GM21717 (cell line): ENCODE measurements around the gene PID1.

ENCODE experiments used
- ATAC-seq: cut with Tn5 transposase; IDR thresholded peaks from one replicate; pipeline ENCODE4 v1.9.1; 2021; ENCODE audit warnings: mild to moderate bottlenecking, moderate library complexity; ENCODE audit not compliant: unreplicated experiment

Gene PID1

GRCh38 chr2:229270551-229271410 lies at the start of gene PID1:
TSS of gene PID1 (minus strand) at chr2:229271287. CDS start at chr2:229271043, 244 bp downstream.
- ATAC-seq, result no peak

DNA sequence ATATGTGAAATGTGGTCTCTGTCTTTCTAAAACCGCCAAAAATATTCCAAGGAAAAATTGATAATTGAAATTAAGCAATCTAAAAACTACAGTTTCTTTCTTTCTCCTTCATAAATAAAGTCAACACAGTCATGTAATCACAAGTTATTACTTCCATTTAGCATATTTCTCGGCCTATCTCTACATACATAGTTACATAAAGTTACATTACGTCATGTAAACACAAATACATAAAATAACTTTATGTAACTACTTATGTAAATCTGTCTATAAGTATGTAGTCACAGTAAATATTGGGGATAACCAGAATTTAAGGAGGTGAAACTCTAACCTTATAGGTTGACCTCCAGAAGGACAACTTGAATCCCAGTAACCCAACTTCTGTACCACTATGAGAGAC lies 48.5 kb upstream of the PID1 start:
- no peak for ATAC-seq

DNA sequence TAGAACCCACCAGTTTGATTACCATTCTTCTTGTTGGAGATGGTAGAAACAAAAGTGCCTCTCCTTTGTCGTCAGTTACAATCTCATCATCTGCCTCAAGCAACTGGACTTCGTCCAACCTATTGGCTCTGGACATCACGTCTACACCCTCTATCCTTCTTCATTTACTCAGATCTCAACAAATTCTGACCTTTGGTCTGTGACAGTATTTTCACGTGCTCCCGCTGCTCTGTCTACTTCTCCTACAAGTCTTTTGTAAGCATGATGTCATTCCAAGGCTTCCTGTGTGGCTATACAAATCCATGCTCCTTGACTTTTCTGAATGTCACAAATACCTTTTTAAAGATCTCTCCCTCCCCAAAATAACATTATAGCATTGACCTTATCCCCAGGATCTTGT lies 43.0 kb upstream of the PID1 start:
- ATAC-seq, result no peak

- ATAC-seq, result no peak
These were observed 42.5 kb upstream of the PID1 start for GRCh38 chr2:229313591-229313990.

- no peak for ATAC-seq
These were observed 30.1 kb upstream of the PID1 start for GRCh38 chr2:229301237-229301636.

DNA sequence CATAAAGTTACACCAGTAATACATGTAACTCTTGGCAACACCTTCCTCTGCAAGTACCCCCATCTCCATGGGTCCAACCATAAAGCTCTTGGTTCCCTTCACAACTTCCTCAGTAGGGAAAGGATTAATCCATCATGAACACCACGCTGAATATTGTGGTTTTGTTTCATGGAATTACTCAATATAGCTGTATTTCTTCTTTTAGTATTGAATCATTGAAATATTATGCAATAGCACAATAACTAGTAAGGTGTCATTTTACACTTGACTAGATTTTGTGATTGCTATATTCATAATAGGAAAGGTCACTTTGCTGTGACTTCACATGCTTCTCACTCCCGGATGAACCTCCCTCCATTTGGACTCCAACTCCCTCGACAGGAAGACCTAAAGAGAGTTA lies 29.7 kb upstream of the PID1 start:
- ATAC-seq, result no peak

- no peak for ATAC-seq
These were observed 29.3 kb upstream of the PID1 start for GRCh38 chr2:229300371-229300770.

DNA sequence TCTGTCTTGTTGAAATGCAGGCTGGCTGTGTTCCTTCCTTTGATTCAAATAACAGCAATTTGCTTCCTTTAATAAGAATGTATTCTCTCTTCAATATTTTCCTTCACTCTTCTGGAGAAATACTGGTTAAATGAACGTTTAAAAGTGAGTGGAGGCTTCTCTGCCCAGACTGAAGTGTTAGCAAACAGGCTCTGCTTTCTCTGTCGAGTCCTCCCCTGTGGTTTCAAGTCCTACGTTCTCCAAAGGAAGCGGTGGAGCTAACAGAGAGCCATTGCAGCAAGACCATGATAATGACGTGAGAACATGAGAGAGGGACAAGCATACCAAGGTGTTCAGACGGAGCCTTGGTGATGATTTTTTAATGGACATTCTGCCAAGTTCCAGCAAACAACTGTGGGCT lies 26.2 kb upstream of the PID1 start:
- no peak for ATAC-seq

DNA sequence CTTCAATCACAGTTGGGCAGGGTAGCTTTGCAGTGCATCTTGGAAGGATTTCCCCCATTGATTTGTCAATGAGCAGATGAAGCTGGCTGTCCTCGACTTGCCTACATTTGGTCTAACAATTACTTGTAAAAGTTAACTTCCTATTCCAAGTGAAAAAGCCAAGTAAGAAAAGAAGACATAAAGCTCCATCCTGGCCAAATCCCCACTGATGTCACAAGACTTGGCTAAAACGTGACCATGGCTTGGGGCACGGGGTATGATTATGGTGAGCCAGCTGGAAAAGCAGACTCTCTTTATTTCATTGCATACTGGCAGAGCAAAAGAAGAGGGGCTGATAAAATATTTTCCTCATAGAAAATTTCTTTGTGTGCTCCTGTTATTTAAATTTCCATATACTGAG lies 25.4 kb upstream of the PID1 start:
- ATAC-seq, result no peak

DNA sequence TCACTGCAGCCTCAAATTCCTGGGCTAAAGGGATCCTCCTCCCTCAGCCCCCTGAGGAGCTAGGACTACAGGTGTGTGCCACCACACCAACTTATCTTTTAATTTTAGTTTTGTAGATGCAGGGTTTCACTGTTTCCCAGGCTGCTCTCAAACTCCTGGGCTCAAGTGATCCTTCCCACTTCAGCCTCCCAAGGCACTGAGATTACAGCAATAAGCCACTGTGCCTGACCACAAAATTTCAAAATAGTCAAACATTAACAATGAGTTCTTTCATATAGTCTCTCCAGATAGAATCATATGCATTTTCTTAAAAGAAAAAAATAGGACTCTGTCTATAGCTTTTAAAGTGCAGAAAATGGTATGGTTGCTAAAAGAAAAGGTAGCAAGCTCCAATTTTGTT lies 24.9 kb upstream of the PID1 start:
- ATAC-seq, result no peak

- ATAC-seq, result no peak
These were observed 16.7 kb upstream of the PID1 start for GRCh38 chr2:229287823-229288222.

DNA sequence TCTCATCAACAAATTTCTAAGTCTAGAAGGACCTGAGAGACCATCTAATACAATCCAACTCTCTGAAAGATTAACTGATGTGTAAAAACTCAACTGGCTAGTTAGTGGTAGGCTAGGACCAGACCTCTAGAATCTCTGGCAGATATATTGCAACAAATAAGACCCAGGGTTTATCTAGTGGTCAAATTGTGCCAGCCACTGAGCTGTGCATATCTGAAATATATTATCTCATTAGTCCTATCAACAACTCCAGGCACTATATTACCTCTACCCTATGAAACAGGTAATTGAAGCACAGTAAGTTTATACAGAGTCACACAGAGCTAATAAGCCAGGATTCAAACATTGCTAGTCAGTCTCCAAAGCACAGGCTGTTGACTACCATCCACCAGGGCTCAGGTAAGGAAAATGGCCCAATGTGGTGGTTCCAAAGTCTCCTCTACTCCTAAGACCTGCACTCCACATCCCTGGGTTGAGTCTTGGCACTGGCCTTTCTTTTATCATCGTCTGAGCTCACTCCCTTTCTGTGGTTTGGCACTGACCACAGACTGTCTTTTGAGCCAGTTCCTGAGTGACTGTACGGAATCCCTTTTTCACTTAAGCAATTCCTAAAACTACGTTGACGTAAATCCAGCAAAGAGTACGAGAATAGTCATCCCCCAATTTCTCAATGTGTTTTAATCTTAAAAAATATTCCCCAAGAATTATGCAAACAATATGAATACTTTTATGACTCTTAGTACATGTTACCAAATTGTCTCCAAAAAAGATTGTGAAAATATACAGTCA lies 11.9 kb upstream of the PID1 start:
- no peak for ATAC-seq

GRCh38 chr2:229279516-229279915 lies 8.4 kb upstream of the PID1 start:
- no peak for ATAC-seq

GRCh38 chr2:229275506-229275905 lies 4.4 kb upstream of the PID1 start:
- ATAC-seq, result no peak

- peak; percentile 79 for ATAC-seq
These were observed 2.7 kb upstream of the PID1 start for GRCh38 chr2:229273723-229274338.

GRCh38 chr2:229273006-229273722 lies 2.1 kb upstream of the PID1 start:
- peak; percentile 11 for ATAC-seq

- no peak for ATAC-seq
These were observed 1.1 kb downstream of the PID1 start for GRCh38 chr2:229269941-229270340.

- no peak for ATAC-seq
These were observed 1.9 kb downstream of the PID1 start for GRCh38 chr2:229269146-229269545.

DNA sequence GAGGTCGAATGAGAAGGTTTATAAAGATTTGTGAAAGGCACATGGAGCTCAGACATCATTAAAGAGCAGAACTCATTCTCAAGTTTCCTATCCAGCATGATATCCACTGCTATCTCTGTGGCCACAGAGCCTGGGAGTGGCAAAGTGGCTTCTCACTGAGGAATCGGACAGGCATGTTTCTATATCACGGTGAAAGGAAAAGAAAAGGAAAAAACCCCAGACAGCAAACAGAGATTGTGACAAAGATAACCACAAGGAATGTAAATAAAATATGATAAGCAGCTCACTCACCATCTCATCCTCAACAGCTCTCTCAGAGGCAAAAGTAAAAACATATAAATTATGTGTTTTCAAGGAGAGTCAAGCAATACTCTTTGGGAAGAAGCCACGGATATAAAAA lies 2.5 kb downstream of the PID1 start:
- ATAC-seq, result no peak

DNA sequence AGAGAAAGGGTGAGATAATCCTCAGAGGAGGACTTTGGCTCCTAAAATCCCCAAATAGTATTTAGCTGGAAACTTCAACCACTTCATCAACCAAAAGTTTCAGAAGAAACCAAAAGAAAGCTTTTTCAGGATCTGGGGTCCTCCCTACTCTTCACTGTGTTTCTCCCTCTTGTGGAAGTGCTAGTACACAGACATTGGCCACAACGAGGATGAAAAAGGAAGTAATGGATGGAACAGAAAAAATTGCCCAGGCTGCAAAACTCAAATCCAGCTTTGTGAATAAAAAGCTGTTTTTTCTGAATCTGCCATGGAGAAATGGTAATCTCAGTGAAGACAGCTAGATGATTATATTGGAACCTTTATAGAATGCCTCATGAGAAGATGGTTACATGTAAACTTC lies 4.0 kb downstream of the PID1 start:
- no peak for ATAC-seq

DNA sequence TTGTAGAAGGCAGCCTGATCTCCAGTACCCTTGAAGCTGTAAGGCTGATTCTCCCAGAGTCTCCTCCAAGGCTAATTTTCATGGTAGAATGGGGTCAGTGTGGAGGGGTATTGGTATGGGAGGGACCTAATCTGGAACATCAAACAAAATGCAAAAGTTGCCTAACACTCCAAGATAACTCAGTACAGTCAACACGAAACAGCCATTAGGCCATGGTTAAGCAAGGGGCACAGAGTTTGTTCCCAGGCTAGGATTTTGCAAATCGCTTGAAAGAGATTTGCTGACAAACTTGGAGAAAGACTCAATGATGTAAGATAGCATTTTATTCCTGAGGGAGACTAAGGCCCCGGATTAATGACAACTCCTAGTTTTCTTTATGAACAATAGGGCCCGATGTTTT lies 5.4 kb downstream of the PID1 start:
- no peak for ATAC-seq
